Thoracic aorta (tissue), 2 donors: ENCODE measurements around the gene DDX51. TPM values are rescaled to one million over a fixed set of nuclear protein-coding genes. Genes with fewer than 3 reads are reported as not detected.
"Not testable (repeated sequence)": the region's sequence is repeated elsewhere in the genome, so short reads cannot be mapped to it uniquely, and the experiment has no call there.

ENCODE experiments used
- ATAC-seq: fragments of 150-250 bp; one replicate; pipeline ENCODE4 v1.8.0; 2017; ENCODE audit warnings: low read depth; ENCODE audit not compliant: insufficient number of reproducible peaks, low FRiP score
- DNase-seq: peaks from one replicate; pipeline ENCODE4 v3.0.0-alpha.2; 2020; ENCODE audit warnings: low spot score
- H3K27ac ChIP-seq, 2 donors: fragments of 200-600 bp; sonication (generic); 1 replicate in 1 of 2; 2 replicates in 1 of 2; pipeline ENCODE4 v1.5.1; 2016; ENCODE audit warnings: mild to moderate bottlenecking in 2 of 2, moderate library complexity in 2 of 2
- H3K27me3 ChIP-seq: fragments of 200-600 bp; sonication (generic); replicated peaks from 2 replicates; pipeline ENCODE4 v1.6.0; 2016; ENCODE audit warnings: mild to moderate bottlenecking; ENCODE audit not compliant: insufficient read depth
- H3K36me3 ChIP-seq: fragments of 200-600 bp; sonication (generic); one replicate; pipeline ENCODE4 v1.5.1; 2016
- H3K4me1 ChIP-seq, 2 donors: fragments of 200-600 bp; sonication (generic); 1 replicate in 1 of 2; 2 replicates in 1 of 2; pipeline versions ENCODE4 v1.5.1 to v1.6.0; 2016; ENCODE audit warnings: low read depth in 2 of 2, mild to moderate bottlenecking in 1 of 2; ENCODE audit not compliant: control insufficient read depth in 1 of 2
- H3K4me3 ChIP-seq: fragments of 200-600 bp; sonication (generic); 2 replicates; pipeline ENCODE4 v1.5.1; 2016; ENCODE audit warnings: mild to moderate bottlenecking
- H3K9me3 ChIP-seq: fragments of 200-600 bp; sonication (generic); 2 replicates; pipeline ENCODE4 v1.5.1; 2016
- CTCF ChIP-seq: fragments of 200-600 bp; sonication (generic); IDR thresholded peaks from one replicate; pipeline ENCODE4 v1.5.1; 2019; ENCODE audit warnings: antibody characterized with exemption
- total RNA-seq, 2 donors: library from RNA; depleted of rRNA; stranded (reverse); fragments of >200 nt; gene quantifications; one replicate each; pipeline versions ENCODE4 v1.1.0 to v1.2.3, GENCODE V29; 2016

The DDX51 gene
- total RNA-seq, 2 donors from 2014 or later, result 9.7 to 24.8 TPM

- no peak for TF ChIP-seq CTCF
- no peak overlapping the region for H3K27ac ChIP-seq
- H3K4me3 ChIP-seq, result no peak overlapping the region
- no peaks in the 10 kb centered on the region for H3K9me3 ChIP-seq
- H3K27me3 ChIP-seq, result no peaks in the 10 kb centered on the region
- peaks cover 13% of the 10 kb centered on the region for H3K36me3 ChIP-seq
- no peaks in the 10 kb centered on the region for H3K4me1 ChIP-seq
- ATAC-seq (no peak), DNase-seq (no peak)
Observed at GRCh38 chr12:132105467-132105866, 38.7 kb downstream of the DDX51 start.

GRCh38 chr12:132103542-132104308 is 40.4 kb downstream of the DDX51 start:
- ATAC-seq, result no peak

GRCh38 chr12:132103072-132103471 is 41.0 kb downstream of the DDX51 start:
- H3K27ac ChIP-seq, H3K4me1 ChIP-seq, DNase-seq, ATAC-seq, H3K4me3 ChIP-seq, H3K27me3 ChIP-seq, H3K9me3 ChIP-seq: not testable (repeated sequence)
- peaks cover 13% of the 10 kb centered on the region for H3K36me3 ChIP-seq

More at GRCh38 chr12:132103542-132104308, 40.4 kb downstream of the DDX51 start:
- Histone ChIP-seq H3K27me3 (no peaks in the 10 kb centered on the region), H3K27ac (no peak overlapping the region), H3K4me1 (no peaks in the 10 kb centered on the region), H3K9me3 (no peaks in the 10 kb centered on the region), H3K4me3 (no peak overlapping the region), H3K36me3 (peaks cover 13% of the 10 kb centered on the region)
- no peak for DNase-seq
- TF ChIP-seq CTCF, result no peak

- ATAC-seq (no peak), DNase-seq (no peak)
- no peak for TF ChIP-seq CTCF
- peaks cover 13% of the 10 kb centered on the region for H3K36me3 ChIP-seq
- no peaks in the 10 kb centered on the region for H3K9me3 ChIP-seq
- H3K27me3 ChIP-seq, result no peaks in the 10 kb centered on the region
- no peak overlapping the region for H3K27ac ChIP-seq
- no peaks in the 10 kb centered on the region for H3K4me1 ChIP-seq
- no peak overlapping the region for H3K4me3 ChIP-seq
Observed at GRCh38 chr12:132102297-132102696, 41.8 kb downstream of the DDX51 start.

GRCh38 chr12:132100306-132101065 is 43.6 kb downstream of the DDX51 start:
- ATAC-seq, result no peak
- no peaks in the 10 kb centered on the region for H3K4me1 ChIP-seq

More at GRCh38 chr12:132100306-132101065, 43.6 kb downstream of the DDX51 start:
- H3K27me3 ChIP-seq, result no peaks in the 10 kb centered on the region
- H3K27ac ChIP-seq, result no peak overlapping the region
- no peak overlapping the region for H3K4me3 ChIP-seq
- no peaks in the 10 kb centered on the region for H3K9me3 ChIP-seq
- no peak for TF ChIP-seq CTCF
- peaks cover 13% of the 10 kb centered on the region for H3K36me3 ChIP-seq
- DNase-seq, result no peak
